Liver (tissue), 3 donors: ENCODE data around the gene TESK2.
"Not testable (repeated sequence)": the region's sequence is repeated elsewhere in the genome, so short reads cannot be mapped to it uniquely, and the experiment has no call there.

Experiments used
- ATF3 ChIP-seq: IDR thresholded peaks from 2 replicates; pipeline ENCODE4 v1.6.1; 2016; ENCODE audit warnings: antibody characterized with exemption
- CTCF ChIP-seq: fragments of 150-350 bp; IDR thresholded peaks from 2 replicates; pipeline ENCODE4 v1.5.1; 2017; ENCODE audit warnings: improper control_type of control experiment, low read depth, low read length; ENCODE audit not compliant: missing input control
- EGR1 ChIP-seq, 2 donors: IDR thresholded peaks; 2 replicates each; pipeline ENCODE4 v1.6.1; 2016 to 2018; ENCODE audit warnings: antibody characterized with exemption in 2 of 2, low read depth in 2 of 2
- FOXA1 ChIP-seq: IDR thresholded peaks from 2 replicates; pipeline ENCODE4 v1.6.1; 2016; ENCODE audit warnings: antibody characterized with exemption
- FOXA2 ChIP-seq: IDR thresholded peaks from 2 replicates; pipeline ENCODE4 v1.6.1; 2016; ENCODE audit warnings: antibody characterized with exemption
- GABPA ChIP-seq, 2 donors: IDR thresholded peaks in 1 of 2; conservative IDR thresholded peaks in 1 of 2; 2 replicates each; pipeline ENCODE4 v1.6.1; 2016; ENCODE audit warnings: antibody characterized with exemption in 2 of 2, mild to moderate bottlenecking in 1 of 2, moderate library complexity in 1 of 2
- JUND ChIP-seq, 2 donors: IDR thresholded peaks; 2 replicates each; pipeline ENCODE4 v1.6.1; 2016; ENCODE audit warnings: antibody characterized with exemption in 2 of 2
- MAX ChIP-seq: IDR thresholded peaks from 2 replicates; pipeline ENCODE4 v1.6.1; 2016; ENCODE audit warnings: antibody characterized with exemption
- RAD21 ChIP-seq, 2 donors: IDR thresholded peaks; 2 replicates each; pipeline ENCODE4 v1.6.1; 2016; ENCODE audit warnings: antibody characterized with exemption in 2 of 2, mild to moderate bottlenecking in 2 of 2
- REST ChIP-seq: IDR thresholded peaks from 2 replicates; pipeline ENCODE4 v1.6.1; 2016; ENCODE audit warnings: antibody characterized with exemption, mild to moderate bottlenecking
- SP1 ChIP-seq: IDR thresholded peaks from 2 replicates; pipeline ENCODE4 v1.6.1; 2018; ENCODE audit warnings: antibody characterized with exemption, mild to moderate bottlenecking
- TAF1 ChIP-seq: conservative IDR thresholded peaks from 2 replicates; pipeline ENCODE4 v1.6.1; 2016; ENCODE audit warnings: antibody characterized with exemption, mild to moderate bottlenecking
- YY1 ChIP-seq: IDR thresholded peaks from 2 replicates; pipeline ENCODE4 v1.6.1; 2016; ENCODE audit warnings: antibody characterized with exemption, mild to moderate bottlenecking
- ZBTB33 ChIP-seq: IDR thresholded peaks from 2 replicates; pipeline ENCODE4 v1.6.1; 2016; ENCODE audit warnings: antibody characterized with exemption
- donor health status: healthy.
- donor health status: healthy.

- TF ChIP-seq MAX; CTCF; GABPA (IDR thresholded peaks at IDR 0.05 in 1 of 2, conservative IDR thresholded peaks at IDR 0.05 in 1 of 2); SP1; JUND (IDR thresholded peaks at IDR 0.05); RAD21 (IDR thresholded peaks at IDR 0.05); ZBTB33; FOXA1; REST; EGR1 (IDR thresholded peaks at IDR 0.05; ENCODE audit: low read depth in 2 of 2); TAF1; YY1; FOXA2; ATF3: not testable (repeated sequence)
These were observed 16.8 kb downstream of the TESK2 start for GRCh38 chr1:45474194-45474593.
